ENCODE data around the gene ZNF337. TPM values are rescaled to one million over a fixed set of nuclear protein-coding genes. Genes with fewer than 3 reads are reported as not detected.
A peak's percentile ranks its signal among the peaks of the same experiment; 100 is the strongest.
"Not testable (repeated sequence)": the region's sequence is repeated elsewhere in the genome, so short reads cannot be mapped to it uniquely, and the experiment has no call there.

The ZNF337 gene
- total RNA-seq, 1 donor from 2014 or later: 18.8 TPM

DNA sequence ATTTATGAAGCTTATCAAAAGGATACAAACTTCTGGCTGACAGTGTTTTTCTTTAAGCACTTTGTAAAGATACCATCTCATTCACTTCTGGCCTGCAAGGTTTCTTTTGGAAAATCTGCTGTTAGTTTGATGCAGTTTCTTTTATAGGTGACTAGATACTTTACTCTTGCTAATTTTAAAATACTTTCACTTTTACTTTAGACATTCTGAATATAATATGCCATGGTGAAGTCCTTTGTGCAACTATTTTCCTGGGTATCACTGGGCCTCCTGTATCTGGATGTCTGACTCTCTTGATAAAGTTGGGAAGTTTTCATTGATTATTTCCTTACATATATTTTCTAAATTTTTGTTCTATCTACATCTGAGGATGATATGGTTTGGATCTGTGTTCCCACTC, 29.0 kb upstream of the ZNF337 start:
- TF ChIP-seq, protein P1, sequence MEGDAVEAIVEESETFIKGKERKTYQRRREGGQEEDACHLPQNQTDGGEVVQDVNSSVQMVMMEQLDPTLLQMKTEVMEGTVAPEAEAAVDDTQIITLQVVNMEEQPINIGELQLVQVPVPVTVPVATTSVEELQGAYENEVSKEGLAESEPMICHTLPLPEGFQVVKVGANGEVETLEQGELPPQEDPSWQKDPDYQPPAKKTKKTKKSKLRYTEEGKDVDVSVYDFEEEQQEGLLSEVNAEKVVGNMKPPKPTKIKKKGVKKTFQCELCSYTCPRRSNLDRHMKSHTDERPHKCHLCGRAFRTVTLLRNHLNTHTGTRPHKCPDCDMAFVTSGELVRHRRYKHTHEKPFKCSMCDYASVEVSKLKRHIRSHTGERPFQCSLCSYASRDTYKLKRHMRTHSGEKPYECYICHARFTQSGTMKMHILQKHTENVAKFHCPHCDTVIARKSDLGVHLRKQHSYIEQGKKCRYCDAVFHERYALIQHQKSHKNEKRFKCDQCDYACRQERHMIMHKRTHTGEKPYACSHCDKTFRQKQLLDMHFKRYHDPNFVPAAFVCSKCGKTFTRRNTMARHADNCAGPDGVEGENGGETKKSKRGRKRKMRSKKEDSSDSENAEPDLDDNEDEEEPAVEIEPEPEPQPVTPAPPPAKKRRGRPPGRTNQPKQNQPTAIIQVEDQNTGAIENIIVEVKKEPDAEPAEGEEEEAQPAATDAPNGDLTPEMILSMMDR (conservative IDR thresholded peaks at IDR 0.05): no peak
- H3K27me3 Mint-ChIP-seq (ENCODE audit: low read depth): no peaks in the 10 kb centered on the region
- peaks cover 19% of the 10 kb centered on the region for H3K9me3 Mint-ChIP-seq
- no peaks in the 10 kb centered on the region for H3K4me1 Mint-ChIP-seq
- peaks cover 18% of the 10 kb centered on the region for H3K36me3 Mint-ChIP-seq (ENCODE audit: low read depth)
- H3K4me3 Mint-ChIP-seq: no peak overlapping the region
- H3K27ac Mint-ChIP-seq (ENCODE audit: unreplicated experiment): no peak overlapping the region
- DNase-seq (ENCODE audit: low read depth, low spot score): no peak

GRCh38 chr20:25723975-25724374, 27.3 kb upstream of the ZNF337 start:
- Mint-ChIP-seq H3K4me1 (peaks cover 8% of the 10 kb centered on the region), H3K9me3 (peaks cover 19% of the 10 kb centered on the region), H3K36me3 (ENCODE audit: low read depth) (peaks cover 18% of the 10 kb centered on the region), H3K4me3 (no peak overlapping the region), H3K27me3 (ENCODE audit: low read depth) (no peaks in the 10 kb centered on the region), H3K27ac (ENCODE audit: unreplicated experiment) (no peak overlapping the region)
- TF ChIP-seq, protein P1 (conservative IDR thresholded peaks at IDR 0.05): no peak
- no peak for DNase-seq (ENCODE audit: low read depth, low spot score)

GRCh38 chr20:25720285-25720684, 23.6 kb upstream of the ZNF337 start:
- peaks cover 21% of the 10 kb centered on the region for H3K36me3 Mint-ChIP-seq (ENCODE audit: low read depth)
- TF ChIP-seq, protein P1 (conservative IDR thresholded peaks at IDR 0.05): no peak
- H3K4me3 Mint-ChIP-seq: no peak overlapping the region
- no peak for DNase-seq (ENCODE audit: low read depth, low spot score)
- H3K9me3 Mint-ChIP-seq: peaks cover 17% of the 10 kb centered on the region
- no peak overlapping the region for H3K27ac Mint-ChIP-seq (ENCODE audit: unreplicated experiment)
- no peaks in the 10 kb centered on the region for H3K27me3 Mint-ChIP-seq (ENCODE audit: low read depth)
- peaks cover 12% of the 10 kb centered on the region for H3K4me1 Mint-ChIP-seq

GRCh38 chr20:25718896-25719809, 22.5 kb upstream of the ZNF337 start:
- Mint-ChIP-seq H3K9me3 (peaks cover 11% of the 10 kb centered on the region), H3K4me1 (peaks cover 12% of the 10 kb centered on the region), H3K27ac (ENCODE audit: unreplicated experiment) (peak overlapping the region; percentile 84), H3K4me3 (peak overlapping the region; percentile 60), H3K36me3 (ENCODE audit: low read depth) (peaks cover 15% of the 10 kb centered on the region)
- H3K27me3 Mint-ChIP-seq (ENCODE audit: low read depth); DNase-seq (ENCODE audit: low read depth, low spot score): not testable (repeated sequence)

- Mint-ChIP-seq H3K4me1 (no peaks in the 10 kb centered on the region), H3K4me3 (no peak overlapping the region), H3K36me3 (ENCODE audit: low read depth) (peaks cover 15% of the 10 kb centered on the region), H3K27ac (ENCODE audit: unreplicated experiment) (no peak overlapping the region), H3K27me3 (ENCODE audit: low read depth) (peaks cover 18% of the 10 kb centered on the region), H3K9me3 (peaks cover 11% of the 10 kb centered on the region)
- TF ChIP-seq, protein P1 (conservative IDR thresholded peaks at IDR 0.05): no peak
- DNase-seq (ENCODE audit: low read depth, low spot score): no peak
These were observed 11.0 kb upstream of the ZNF337 start for GRCh38 chr20:25707695-25708094.

GRCh38 chr20:25706793-25707192, 10.1 kb upstream of the ZNF337 start:
- DNase-seq (ENCODE audit: low read depth, low spot score): no peak
- Mint-ChIP-seq H3K27me3 (ENCODE audit: low read depth) (peaks cover 23% of the 10 kb centered on the region), H3K27ac (ENCODE audit: unreplicated experiment) (no peak overlapping the region), H3K4me1 (no peaks in the 10 kb centered on the region), H3K9me3 (peaks cover 16% of the 10 kb centered on the region), H3K4me3 (no peak overlapping the region), H3K36me3 (ENCODE audit: low read depth) (peaks cover 15% of the 10 kb centered on the region)
- TF ChIP-seq, protein P1 (conservative IDR thresholded peaks at IDR 0.05): no peak
